Kidney epithelial cell (primary cell): ENCODE measurements around the gene IL23R. TPM values are rescaled to one million over a fixed set of nuclear protein-coding genes. Genes with fewer than 3 reads are reported as not detected.
A peak's percentile ranks its signal among the peaks of the same experiment; 100 is the strongest.
"Not testable (repeated sequence)": the region's sequence is repeated elsewhere in the genome, so short reads cannot be mapped to it uniquely, and the experiment has no call there.

ENCODE experiments used
- DNase-seq: peaks from one replicate; pipeline ENCODE4 v3.0.0-alpha.2; 2010; ENCODE audit warnings: low read depth
- H3K27me3 ChIP-seq: 2 replicates; pipeline ENCODE4 v1.6.0; 2011; ENCODE audit warnings: low read length; ENCODE audit not compliant: control insufficient read depth, insufficient read depth
- H3K36me3 ChIP-seq: 2 replicates; pipeline ENCODE4 v1.5.1; 2011; ENCODE audit warnings: low read length; ENCODE audit not compliant: control insufficient read depth, insufficient read depth
- H3K4me3 ChIP-seq: 2 replicates; pipeline ENCODE4 v1.5.1; 2011; ENCODE audit warnings: low read depth, mild to moderate bottlenecking, control low read depth, low read length
- CTCF ChIP-seq: IDR thresholded peaks from 2 replicates; pipeline ENCODE4 v1.5.1; 2011; ENCODE audit warnings: mild to moderate bottlenecking, moderate library complexity, low read length, control low read depth, inconsistent platforms; ENCODE audit not compliant: insufficient read depth, poor library complexity, severe bottlenecking
- total RNA-seq: library from RNA; depleted of rRNA; stranded (reverse); fragments of >200 nt; gene quantifications from 2 replicates; pipeline ENCODE4 v1.2.3, GENCODE V29; 2015

The IL23R gene
- total RNA-seq, 1 donor from 2014 or later: not detected

DNA sequence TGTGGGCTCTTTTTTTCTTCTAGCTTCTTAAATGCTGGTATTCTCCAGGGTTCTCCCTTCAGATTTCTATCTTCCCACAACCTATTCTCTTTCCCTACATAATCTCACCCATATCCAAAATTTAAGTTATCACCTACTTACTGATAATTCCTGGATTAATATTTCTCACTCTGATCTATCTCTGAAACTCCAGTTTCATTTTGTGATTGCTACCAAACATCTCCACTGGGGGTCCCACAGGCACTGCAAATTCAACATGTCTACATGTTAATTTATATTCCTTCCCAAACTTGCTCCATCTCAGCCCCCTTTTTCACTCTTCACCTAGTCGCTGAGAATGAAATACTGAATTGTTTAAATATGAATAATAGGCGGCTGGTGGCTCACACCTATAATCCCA is 21.6 kb upstream of the IL23R start:
- no peak for DNase-seq
- Histone ChIP-seq H3K27me3 (no peaks in the 10 kb centered on the region), H3K4me3 (no peak overlapping the region), H3K36me3 (no peaks in the 10 kb centered on the region)
- peak; percentile 14 for TF ChIP-seq CTCF

- Histone ChIP-seq H3K27me3 (no peaks in the 10 kb centered on the region), H3K4me3 (no peak overlapping the region), H3K36me3 (no peaks in the 10 kb centered on the region)
- DNase-seq: no peak
- TF ChIP-seq CTCF: no peak
These were observed 20.2 kb upstream of the IL23R start for GRCh38 chr1:67146101-67146500.

- no peaks in the 10 kb centered on the region for H3K27me3 ChIP-seq
- no peaks in the 10 kb centered on the region for H3K36me3 ChIP-seq
- TF ChIP-seq CTCF: no peak
- no peak for DNase-seq
- no peak overlapping the region for H3K4me3 ChIP-seq
These were observed 19.7 kb upstream of the IL23R start for GRCh38 chr1:67146539-67146938.

DNA sequence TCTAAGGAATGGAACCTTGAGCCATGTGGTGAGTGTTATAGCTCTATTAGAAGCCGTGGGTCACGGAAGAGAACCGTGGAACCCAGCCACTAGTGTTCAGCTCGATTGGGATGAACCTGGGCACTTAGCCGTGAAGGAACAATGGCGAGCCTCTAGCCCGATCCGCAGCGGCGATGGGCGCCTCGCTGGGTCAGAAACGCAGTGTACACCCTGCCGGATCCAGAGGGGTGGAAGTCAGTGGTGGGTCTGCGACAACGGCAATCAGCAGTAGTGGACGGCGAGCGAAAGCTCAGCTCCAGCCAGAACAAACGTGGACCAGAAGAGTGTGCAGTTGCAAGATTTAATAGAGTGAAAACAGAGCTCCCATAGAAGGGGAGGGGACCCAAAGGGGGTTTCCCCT is 18.3 kb upstream of the IL23R start:
- H3K4me3 ChIP-seq, DNase-seq, H3K27me3 ChIP-seq, H3K36me3 ChIP-seq: not testable (repeated sequence)

DNA sequence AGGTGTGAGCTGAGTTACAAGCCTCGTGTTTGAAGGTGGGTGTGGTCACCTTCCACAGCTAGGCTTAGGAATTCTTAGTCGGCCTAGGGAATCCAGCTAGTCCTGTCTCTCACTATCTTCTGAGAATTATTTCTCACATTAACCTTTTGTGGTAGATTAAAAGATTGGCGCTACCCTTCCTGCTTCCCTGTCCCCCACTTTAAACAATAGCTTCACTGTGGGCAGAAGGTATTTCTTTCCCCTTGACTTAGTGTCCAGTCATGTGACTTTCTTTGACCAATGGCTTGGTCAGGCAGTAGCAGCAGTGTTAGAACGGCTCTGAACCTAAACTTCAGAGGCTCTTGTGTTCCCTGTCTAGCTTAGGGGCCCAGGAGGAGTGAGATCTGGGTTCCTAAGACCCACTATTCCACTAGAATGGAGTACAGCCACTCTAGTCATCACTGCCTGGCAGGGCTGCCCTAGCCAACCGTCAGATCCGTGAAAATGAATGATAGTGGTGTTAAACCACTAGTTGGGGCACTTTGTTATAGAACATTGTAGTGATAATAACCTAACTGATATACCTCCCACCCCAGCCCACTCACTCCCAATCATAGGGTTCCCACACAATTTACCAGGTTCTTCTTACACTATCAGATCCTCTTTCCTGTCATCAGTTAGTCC is 17.6 kb upstream of the IL23R start:
- Histone ChIP-seq H3K27me3 (no peaks in the 10 kb centered on the region), H3K36me3 (no peaks in the 10 kb centered on the region), H3K4me3 (no peak overlapping the region)
- DNase-seq: no peak
- no peak for TF ChIP-seq CTCF

DNA sequence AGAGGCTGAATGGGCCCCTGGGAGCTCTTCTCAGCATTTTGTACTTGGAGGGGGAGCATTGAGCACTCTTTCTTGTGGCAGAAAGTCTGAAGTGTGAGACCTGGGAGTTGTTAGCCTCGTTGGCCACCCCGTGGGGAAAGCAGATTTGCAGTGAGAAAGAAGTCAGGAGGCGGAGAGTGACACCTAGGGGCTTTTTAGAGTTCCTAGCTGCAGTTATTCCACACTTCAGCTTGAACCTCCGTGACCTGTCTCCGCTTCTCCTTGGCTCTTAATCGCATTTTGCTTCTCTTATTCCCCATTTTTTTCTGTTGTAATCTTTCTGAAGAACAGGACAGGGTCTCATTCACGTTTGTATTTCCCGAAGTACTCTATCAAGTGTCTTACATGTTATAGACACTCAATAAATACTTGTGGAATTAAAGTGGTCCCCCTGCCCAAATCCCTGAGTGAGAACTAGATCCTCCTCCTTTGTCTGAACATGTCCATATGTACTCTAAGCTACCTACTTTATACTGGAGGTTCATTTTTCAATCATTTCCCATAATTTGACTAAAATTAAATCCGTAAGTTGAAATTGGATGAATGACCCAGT is 17.0 kb upstream of the IL23R start:
- no peak for DNase-seq
- Histone ChIP-seq H3K27me3 (no peaks in the 10 kb centered on the region), H3K4me3 (no peak overlapping the region), H3K36me3 (no peaks in the 10 kb centered on the region)
- TF ChIP-seq CTCF: peak; percentile 85
